Muscle of leg (tissue), 11 donors: Measurements from ENCODE around the gene BAAT. TPM values are rescaled to one million over a fixed set of nuclear protein-coding genes. Genes with fewer than 3 reads are reported as not detected.

Experiments
- DNase-seq: peaks from one replicate; pipeline ENCODE4 v3.0.0; 2013
- H3K27ac ChIP-seq: one replicate; pipeline ENCODE4 v1.5.1; 2013; ENCODE audit warnings: mild to moderate bottlenecking, low read length, control low read depth
- H3K27me3 ChIP-seq: one replicate; pipeline ENCODE4 v1.6.1; 2013; ENCODE audit warnings: low read length; ENCODE audit not compliant: control insufficient read depth, insufficient read depth
- H3K36me3 ChIP-seq: one replicate; pipeline ENCODE4 v1.6.1; 2013; ENCODE audit warnings: low read length; ENCODE audit not compliant: control insufficient read depth, insufficient read depth
- H3K4me1 ChIP-seq: one replicate; pipeline ENCODE4 v1.6.1; 2013; ENCODE audit warnings: low read length; ENCODE audit not compliant: control insufficient read depth, insufficient read depth
- H3K4me3 ChIP-seq: one replicate; pipeline ENCODE4 v1.5.1; 2013; ENCODE audit warnings: low read length, control low read depth
- H3K9me3 ChIP-seq: replicated peaks from 2 replicates; pipeline ENCODE4 v1.6.1; 2013; ENCODE audit warnings: low read depth, low read length; ENCODE audit not compliant: control insufficient read depth
- WGBS: methylation state at CpG from one replicate; pipeline ENCODE4 v1.1.5; 2013; ENCODE audit warnings: missing lambda C conversion rate; ENCODE audit not compliant: insufficient coverage; 5-methylcytosine and 5-hydroxymethylcytosine counted together
- polyA plus RNA-seq, 8 donors: library from polyadenylated mRNA; unstranded; fragments of 120-200 nt; gene quantifications; one replicate each; pipeline versions ENCODE4 v1.2.1 to v1.2.3, GENCODE V29; 2013; ENCODE audit warnings: inconsistent platforms in 1 of 8, low replicate concordance in 1 of 8; ENCODE audit not compliant: insufficient read length in 8 of 8, insufficient read depth in 1 of 8
- total RNA-seq: library from RNA; stranded (reverse); fragments of 120-200 nt; gene quantifications from one replicate; pipeline ENCODE4 v1.2.4, GENCODE V29; 2013

BAAT gene
- total and polyA plus RNA-seq, 9 donors = 0.33 to 3.0 (median 0.66) TPM

- DNase-seq = no peak
- Histone ChIP-seq H3K4me1 (no peaks in the 10 kb centered on the region), H3K9me3 (no peaks in the 10 kb centered on the region), H3K27ac (no peak overlapping the region), H3K4me3 (no peak overlapping the region), H3K36me3 (no peaks in the 10 kb centered on the region), H3K27me3 (no peaks in the 10 kb centered on the region)
- WGBS = no CpG with 5 or more reads among the region's 3 CpGs
These were observed 60.5 kb downstream of the BAAT start for GRCh38 chr9:101324245-101324804.

GRCh38 chr9:101323129-101323528 is 61.7 kb downstream of the BAAT start:
- H3K4me1 ChIP-seq = no peaks in the 10 kb centered on the region
- no peaks in the 10 kb centered on the region for H3K27me3 ChIP-seq
- no peak overlapping the region for H3K27ac ChIP-seq
- no peaks in the 10 kb centered on the region for H3K9me3 ChIP-seq
- WGBS = 94% methylated on average over 2 of the region's 3 CpGs
- no peak for DNase-seq
- no peaks in the 10 kb centered on the region for H3K36me3 ChIP-seq
- no peak overlapping the region for H3K4me3 ChIP-seq

GRCh38 chr9:101317735-101318134 is 67.1 kb downstream of the BAAT start:
- H3K36me3 ChIP-seq = no peaks in the 10 kb centered on the region
- no peak for DNase-seq
- H3K9me3 ChIP-seq = no peaks in the 10 kb centered on the region
- peaks cover 4% of the 10 kb centered on the region for H3K4me1 ChIP-seq
- no peaks in the 10 kb centered on the region for H3K27me3 ChIP-seq
- no peak overlapping the region for H3K27ac ChIP-seq
- H3K4me3 ChIP-seq = no peak overlapping the region

GRCh38 chr9:101315112-101315450 is 69.7 kb downstream of the BAAT start:
- no CpG with 5 or more reads among the region's 2 CpGs for WGBS
- peaks cover 4% of the 10 kb centered on the region for H3K4me1 ChIP-seq
- DNase-seq = no peak
- H3K9me3 ChIP-seq = no peaks in the 10 kb centered on the region
- no peak overlapping the region for H3K4me3 ChIP-seq
- no peak overlapping the region for H3K27ac ChIP-seq
- H3K27me3 ChIP-seq = no peaks in the 10 kb centered on the region
- no peaks in the 10 kb centered on the region for H3K36me3 ChIP-seq

- H3K27ac ChIP-seq = no peak overlapping the region
- DNase-seq = no peak
- no peaks in the 10 kb centered on the region for H3K9me3 ChIP-seq
- no peaks in the 10 kb centered on the region for H3K27me3 ChIP-seq
- no peak overlapping the region for H3K4me3 ChIP-seq
- WGBS = 73% methylated on average over 8 of the region's 8 CpGs
- peaks cover 4% of the 10 kb centered on the region for H3K4me1 ChIP-seq
- no peaks in the 10 kb centered on the region for H3K36me3 ChIP-seq
These were observed 72.1 kb downstream of the BAAT start for GRCh38 chr9:101312661-101313060.

GRCh38 chr9:101311758-101312420 is 72.9 kb downstream of the BAAT start:
- H3K27ac ChIP-seq = peak overlapping the region; percentile 59
- peak; percentile 85 for DNase-seq
- WGBS = no CpG with 5 or more reads among the region's 4 CpGs
- H3K9me3 ChIP-seq = no peaks in the 10 kb centered on the region
- no peaks in the 10 kb centered on the region for H3K36me3 ChIP-seq
- H3K27me3 ChIP-seq = no peaks in the 10 kb centered on the region
- H3K4me1 ChIP-seq = peaks cover 4% of the 10 kb centered on the region
- no peak overlapping the region for H3K4me3 ChIP-seq

- no peaks in the 10 kb centered on the region for H3K36me3 ChIP-seq
- no peaks in the 10 kb centered on the region for H3K9me3 ChIP-seq
- no CpG with 5 or more reads among the region's 2 CpGs for WGBS
- H3K27me3 ChIP-seq = no peaks in the 10 kb centered on the region
- peaks cover 4% of the 10 kb centered on the region for H3K4me1 ChIP-seq
- no peak overlapping the region for H3K27ac ChIP-seq
- no peak for DNase-seq
- no peak overlapping the region for H3K4me3 ChIP-seq
These were observed 73.6 kb downstream of the BAAT start for GRCh38 chr9:101311191-101311590.

Other genes with a start within 250 kb of the BAAT start
- 16.6 TPM for gene MRPL50, start 13.6 kb upstream of the BAAT start, total RNA-seq
- 10 to 100 TPM; 13.8 to 16.9 (median 15.5) TPM for gene MRPL50, start 13.6 kb upstream of the BAAT start, polyA plus RNA-seq
- 26.1 TPM for gene ZNF189, start 13.8 kb upstream of the BAAT start, total RNA-seq
- gene ZNF189, start 13.8 kb upstream of the BAAT start, polyA plus RNA-seq = 10 to 100 TPM; 17.7 to 23.4 (median 19.3) TPM
- gene ALDOB, start 50.8 kb upstream of the BAAT start, total RNA-seq = 0.40 TPM
- 10 to 100 TPM in 2 of 8 donors, 1 to 10 TPM in 1, under 1 TPM in 5; 0.27 to 21.1 (median 0.69) TPM for gene ALDOB, start 50.8 kb upstream of the BAAT start, polyA plus RNA-seq
- 24.5 TPM for gene RNF20, start 148.8 kb upstream of the BAAT start, total RNA-seq
- gene RNF20, start 148.8 kb upstream of the BAAT start, polyA plus RNA-seq = 10 to 100 TPM; 29.2 to 43.0 (median 37.1) TPM
- 0.04 TPM for gene PPP3R2, start 210.0 kb upstream of the BAAT start, total RNA-seq
- under 1 TPM in 1 of 8 donors, not detected in 7; 0.04 TPM for gene PPP3R2, start 210.0 kb upstream of the BAAT start, polyA plus RNA-seq